GM21390 (cell line): ENCODE measurements around the gene TRMT44.
"Not testable (repeated sequence)": the region's sequence is repeated elsewhere in the genome, so short reads cannot be mapped to it uniquely, and the experiment has no call there.

Experiments used
- ATAC-seq: cut with Tn5 transposase; IDR thresholded peaks from one replicate; pipeline ENCODE4 v1.9.1; 2021; ENCODE audit not compliant: unreplicated experiment

The TRMT44 gene

GRCh38 chr4:8467016-8467415 lies 26.4 kb downstream of the TRMT44 start:
- no peak for ATAC-seq

GRCh38 chr4:8468746-8469535 lies 28.4 kb downstream of the TRMT44 start:
- ATAC-seq: peak; percentile 82

GRCh38 chr4:8469550-8469949 lies 29.0 kb downstream of the TRMT44 start:
- ATAC-seq: no peak

GRCh38 chr4:8470451-8471024 lies 30.0 kb downstream of the TRMT44 start:
- ATAC-seq: no peak

GRCh38 chr4:8471211-8471875 lies 30.8 kb downstream of the TRMT44 start:
- ATAC-seq: no peak

GRCh38 chr4:8472158-8472688 lies 31.6 kb downstream of the TRMT44 start:
- no peak for ATAC-seq

GRCh38 chr4:8472689-8473197 lies 32.2 kb downstream of the TRMT44 start:
- ATAC-seq: no peak

- ATAC-seq: no peak
These were observed 32.8 kb downstream of the TRMT44 start for GRCh38 chr4:8473198-8473919.

GRCh38 chr4:8473920-8474590 lies 33.5 kb downstream of the TRMT44 start:
- ATAC-seq: no peak

GRCh38 chr4:8474856-8475255 lies 34.3 kb downstream of the TRMT44 start:
- no peak for ATAC-seq

GRCh38 chr4:8475751-8476575 lies 35.4 kb downstream of the TRMT44 start:
- no peak for ATAC-seq

- ATAC-seq: no peak
These were observed 36.6 kb downstream of the TRMT44 start for GRCh38 chr4:8477095-8477635.

- ATAC-seq: no peak
These were observed 37.1 kb downstream of the TRMT44 start for GRCh38 chr4:8477676-8478075.

GRCh38 chr4:8478371-8478770 lies 37.8 kb downstream of the TRMT44 start:
- no peak for ATAC-seq

- ATAC-seq: no peak
These were observed 38.5 kb downstream of the TRMT44 start for GRCh38 chr4:8478801-8479744.

- ATAC-seq: no peak
These were observed 39.6 kb downstream of the TRMT44 start for GRCh38 chr4:8480221-8480620.

GRCh38 chr4:8486643-8487042 lies 46.1 kb downstream of the TRMT44 start:
- not testable (repeated sequence) for ATAC-seq

- ATAC-seq: no peak
These were observed 48.3 kb downstream of the TRMT44 start for GRCh38 chr4:8488791-8489369.
